ENCODE results near the gene TDRD3.

Gene TDRD3

GRCh38 chr13:60603049-60603448, 206.0 kb downstream of the TDRD3 start:
- H3K36me3 ChIP-seq (ENCODE audit: control insufficient read depth, insufficient read depth, low read length): no peaks in the 10 kb centered on the region
- TF ChIP-seq CTCF (IDR thresholded peaks at IDR 0.05): no peak
- no peaks in the 10 kb centered on the region for H3K9me3 ChIP-seq (ENCODE audit: control insufficient read depth, low read length)
- no peaks in the 10 kb centered on the region for H3K27me3 ChIP-seq (ENCODE audit: control insufficient read depth, insufficient read depth, low read length)
- H3K79me2 ChIP-seq: no peaks in the 10 kb centered on the region
- no peak overlapping the region for H2AFZ ChIP-seq
- no peak overlapping the region for H3K27ac ChIP-seq
- no peak overlapping the region for H3K9ac ChIP-seq
- no peaks in the 10 kb centered on the region for H3K4me1 ChIP-seq
- H3K4me3 ChIP-seq (ENCODE audit: low read depth, low read length): no peak overlapping the region
- no peak overlapping the region for H3K4me2 ChIP-seq (ENCODE audit: low read length)

- Histone ChIP-seq H3K79me2 (no peaks in the 10 kb centered on the region), H2AFZ (no peak overlapping the region), H3K27me3 (ENCODE audit: control insufficient read depth, insufficient read depth, low read length) (no peaks in the 10 kb centered on the region), H3K9ac (no peak overlapping the region), H3K4me1 (no peaks in the 10 kb centered on the region), H3K36me3 (ENCODE audit: control insufficient read depth, insufficient read depth, low read length) (no peaks in the 10 kb centered on the region), H3K9me3 (ENCODE audit: control insufficient read depth, low read length) (no peaks in the 10 kb centered on the region), H3K4me2 (ENCODE audit: low read length) (no peak overlapping the region), H3K27ac (no peak overlapping the region), H3K4me3 (ENCODE audit: low read depth, low read length) (no peak overlapping the region)
- no peak for TF ChIP-seq CTCF (IDR thresholded peaks at IDR 0.05)
These were observed 207.0 kb downstream of the TDRD3 start for GRCh38 chr13:60604058-60604457.

GRCh38 chr13:60608954-60609353, 211.9 kb downstream of the TDRD3 start:
- no peak for TF ChIP-seq CTCF (IDR thresholded peaks at IDR 0.05)
- Histone ChIP-seq H3K27me3 (ENCODE audit: control insufficient read depth, insufficient read depth, low read length) (no peaks in the 10 kb centered on the region), H3K4me1 (no peaks in the 10 kb centered on the region), H3K9me3 (ENCODE audit: control insufficient read depth, low read length) (no peaks in the 10 kb centered on the region), H3K4me2 (ENCODE audit: low read length) (no peak overlapping the region), H3K27ac (no peak overlapping the region), H3K36me3 (ENCODE audit: control insufficient read depth, insufficient read depth, low read length) (no peaks in the 10 kb centered on the region), H3K9ac (no peak overlapping the region), H3K4me3 (ENCODE audit: low read depth, low read length) (no peak overlapping the region), H2AFZ (no peak overlapping the region), H3K79me2 (no peaks in the 10 kb centered on the region)

GRCh38 chr13:60611523-60611922, 214.5 kb downstream of the TDRD3 start:
- H3K9me3 ChIP-seq (ENCODE audit: control insufficient read depth, low read length): no peaks in the 10 kb centered on the region
- H3K4me1 ChIP-seq: no peaks in the 10 kb centered on the region
- H3K36me3 ChIP-seq (ENCODE audit: control insufficient read depth, insufficient read depth, low read length): no peaks in the 10 kb centered on the region
- H2AFZ ChIP-seq: no peak overlapping the region
- H3K27ac ChIP-seq: no peak overlapping the region
- no peak overlapping the region for H3K4me3 ChIP-seq (ENCODE audit: low read depth, low read length)
- no peak for TF ChIP-seq CTCF (IDR thresholded peaks at IDR 0.05)
- H3K79me2 ChIP-seq: no peaks in the 10 kb centered on the region
- H3K9ac ChIP-seq: no peak overlapping the region
- H3K27me3 ChIP-seq (ENCODE audit: control insufficient read depth, insufficient read depth, low read length): no peaks in the 10 kb centered on the region
- no peak overlapping the region for H3K4me2 ChIP-seq (ENCODE audit: low read length)

GRCh38 chr13:60612593-60612992, 215.6 kb downstream of the TDRD3 start:
- no peak for TF ChIP-seq CTCF (IDR thresholded peaks at IDR 0.05)

More at GRCh38 chr13:60612593-60612992, 215.6 kb downstream of the TDRD3 start:
- no peaks in the 10 kb centered on the region for H3K9me3 ChIP-seq (ENCODE audit: control insufficient read depth, low read length)
- H3K9ac ChIP-seq: no peak overlapping the region
- H3K4me1 ChIP-seq: no peaks in the 10 kb centered on the region
- no peak overlapping the region for H2AFZ ChIP-seq
- H3K79me2 ChIP-seq: no peaks in the 10 kb centered on the region
- H3K4me3 ChIP-seq (ENCODE audit: low read depth, low read length): no peak overlapping the region
- no peaks in the 10 kb centered on the region for H3K27me3 ChIP-seq (ENCODE audit: control insufficient read depth, insufficient read depth, low read length)
- H3K4me2 ChIP-seq (ENCODE audit: low read length): no peak overlapping the region
- no peak overlapping the region for H3K27ac ChIP-seq
- H3K36me3 ChIP-seq (ENCODE audit: control insufficient read depth, insufficient read depth, low read length): no peaks in the 10 kb centered on the region
